ENCODE data around the gene KRTAP5-8. TPM values are rescaled to one million over a fixed set of nuclear protein-coding genes. Genes with fewer than 3 reads are reported as not detected.

The KRTAP5-8 gene
- total RNA-seq, 1 experiment from 2014 or later = not detected

DNA sequence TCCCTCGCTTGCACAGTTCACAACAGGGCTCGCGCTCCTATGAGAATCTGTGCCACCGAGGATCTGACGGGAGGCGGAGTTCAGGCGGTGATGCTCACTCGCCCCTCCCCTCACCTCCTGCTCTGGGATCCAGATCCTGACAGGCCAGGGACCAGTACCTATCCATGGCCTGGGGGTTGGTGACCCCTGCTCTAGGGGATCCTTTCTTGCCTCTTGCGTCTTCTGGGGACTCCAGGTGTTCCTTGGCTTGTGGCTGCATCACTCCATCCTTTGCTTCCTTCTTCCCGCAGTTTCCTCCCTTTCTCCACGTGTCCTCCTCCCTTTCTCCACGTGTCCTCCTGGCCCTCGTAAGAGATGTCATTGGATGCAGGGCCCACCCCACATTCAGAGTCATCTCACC lies 41.4 kb upstream of the KRTAP5-8 start:
- Mint-ChIP-seq H3K9me3 (peaks cover 0 to 3% of the 10 kb centered on the region in 2 experiments; a peak in 1 of 5 replicates), H3K27me3 (ENCODE audit: low read depth) (no peaks in the 10 kb centered on the region), H3K36me3 (ENCODE audit: insufficient read depth in 1 of 3, low read depth in 3 of 3) (peaks cover 15 to 78% (median 35%) of the 10 kb centered on the region in 3 experiments; a peak in 6 of 7 replicates), H3K4me3 (no peak overlapping the region), H3K4me1 (no peaks in the 10 kb centered on the region), H3K27ac (no peak overlapping the region)
- Histone ChIP-seq H3K18ac (ENCODE audit: insufficient read length, low read depth, low read length) (no peak overlapping the region), H2BK15ac (ENCODE audit: low read depth, low read length) (no peak overlapping the region), H3K27ac (ENCODE audit: insufficient read length, low read depth, low read length) (no peak overlapping the region), H2BK5ac (ENCODE audit: insufficient read length, low read length) (no peak overlapping the region), H3K79me1 (ENCODE audit: insufficient read depth, low read depth, low read length, poor library complexity, severe bottlenecking) (no peaks in the 10 kb centered on the region), H2BK120ac (ENCODE audit: low read depth, low read length, poor library complexity, severe bottlenecking) (no peak overlapping the region), H3K79me2 (ENCODE audit: insufficient read depth, low read length) (no peaks in the 10 kb centered on the region), H3K4me1 (ENCODE audit: insufficient read depth, low read length) (no peaks in the 10 kb centered on the region), H4K8ac (replicated peaks; ENCODE audit: insufficient read length, low read depth, low read length) (no peak overlapping the region), H3K56ac (ENCODE audit: insufficient read length, low read depth, low read length) (no peak overlapping the region), H2AFZ (ENCODE audit: low read length) (no peak overlapping the region), H3K4ac (ENCODE audit: low read depth, low read length) (no peak overlapping the region), H3T11ph (ENCODE audit: low read length) (no peak overlapping the region), H4K20me1 (ENCODE audit: control insufficient read depth, insufficient read depth, insufficient read length) (no peaks in the 10 kb centered on the region), H3K27me3 (ENCODE audit: insufficient read depth, low read length) (no peaks in the 10 kb centered on the region), H2BK20ac (ENCODE audit: low read depth, low read length, poor library complexity, severe bottlenecking) (no peak overlapping the region), H3K23me2 (ENCODE audit: insufficient read length, low read depth, low read length, poor library complexity, severe bottlenecking) (no peaks in the 10 kb centered on the region), H3K9ac (ENCODE audit: extremely low read depth, insufficient read length, low read length) (no peak overlapping the region), H4K91ac (ENCODE audit: insufficient read length, low read depth, low read length) (no peak overlapping the region), H4K5ac (ENCODE audit: insufficient read length, low read depth, low read length) (no peak overlapping the region), H2BK12ac (ENCODE audit: insufficient read length, low read depth, low read length) (no peak overlapping the region), H3K14ac (ENCODE audit: insufficient read depth, low read length) (no peak overlapping the region), H2AK5ac (ENCODE audit: insufficient read length, low read length) (no peak overlapping the region), H3K9me3 (ENCODE audit: control insufficient read depth, low read depth, low read length) (no peaks in the 10 kb centered on the region), H3K23ac (ENCODE audit: insufficient read length, low read depth, low read length) (no peak overlapping the region), H3K4me2 (ENCODE audit: insufficient read depth, insufficient read length, low read length) (no peak overlapping the region)
- DNase-seq = no peak
- TF ChIP-seq, protein P1, sequence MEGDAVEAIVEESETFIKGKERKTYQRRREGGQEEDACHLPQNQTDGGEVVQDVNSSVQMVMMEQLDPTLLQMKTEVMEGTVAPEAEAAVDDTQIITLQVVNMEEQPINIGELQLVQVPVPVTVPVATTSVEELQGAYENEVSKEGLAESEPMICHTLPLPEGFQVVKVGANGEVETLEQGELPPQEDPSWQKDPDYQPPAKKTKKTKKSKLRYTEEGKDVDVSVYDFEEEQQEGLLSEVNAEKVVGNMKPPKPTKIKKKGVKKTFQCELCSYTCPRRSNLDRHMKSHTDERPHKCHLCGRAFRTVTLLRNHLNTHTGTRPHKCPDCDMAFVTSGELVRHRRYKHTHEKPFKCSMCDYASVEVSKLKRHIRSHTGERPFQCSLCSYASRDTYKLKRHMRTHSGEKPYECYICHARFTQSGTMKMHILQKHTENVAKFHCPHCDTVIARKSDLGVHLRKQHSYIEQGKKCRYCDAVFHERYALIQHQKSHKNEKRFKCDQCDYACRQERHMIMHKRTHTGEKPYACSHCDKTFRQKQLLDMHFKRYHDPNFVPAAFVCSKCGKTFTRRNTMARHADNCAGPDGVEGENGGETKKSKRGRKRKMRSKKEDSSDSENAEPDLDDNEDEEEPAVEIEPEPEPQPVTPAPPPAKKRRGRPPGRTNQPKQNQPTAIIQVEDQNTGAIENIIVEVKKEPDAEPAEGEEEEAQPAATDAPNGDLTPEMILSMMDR (conservative IDR thresholded peaks at IDR 0.05) = no peak
- no CpG with 5 or more reads among the region's 13 CpGs for WGBS (ENCODE audit: extremely low coverage, insufficient read length, low lambda C conversion rate)

All from H9 (cell line).